SHP77 treated with DMSO at 0.1 percent for 48 hours (cell line): ENCODE data around the gene RBP3.

Source experiments
- DNase-seq: peaks from one replicate; lab custom pipeline; 2025; lab: John Stamatoyannopoulos, UW

Gene RBP3

DNA sequence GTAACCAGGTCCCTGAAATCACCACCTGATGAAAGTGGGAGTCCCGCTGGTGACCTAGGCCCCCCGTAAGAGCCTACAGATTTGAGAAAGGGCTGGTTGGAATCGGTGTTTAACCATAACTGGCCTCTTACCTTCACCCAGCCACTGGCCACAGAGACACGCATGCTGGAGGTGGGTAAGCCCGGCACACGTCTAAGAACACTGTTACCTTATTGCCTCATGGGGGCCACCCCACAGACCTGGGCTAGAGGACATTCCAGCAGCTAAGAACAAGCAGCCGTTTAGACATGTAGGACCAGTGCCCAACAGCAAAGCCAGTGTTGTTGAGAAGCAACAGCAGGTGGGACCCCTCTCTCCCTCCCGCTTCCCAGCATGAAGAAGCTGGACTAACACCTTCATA is 28.4 kb upstream of the RBP3 start:
- no peak for DNase-seq

GRCh38 chr10:47320812-47321211 is 27.4 kb upstream of the RBP3 start:
- no peak for DNase-seq

GRCh38 chr10:47321521-47322195 is 26.5 kb upstream of the RBP3 start:
- no peak for DNase-seq

GRCh38 chr10:47322300-47323061 is 25.7 kb upstream of the RBP3 start, which contains the start of gene GDF2:
GDF2 (plus strand) TSS chr10:47322454; CDS start chr10:47322669, 215 bp downstream.
- no peak for DNase-seq

- DNase-seq: no peak
Measured at GRCh38 chr10:47323087-47323486, 25.1 kb upstream of the RBP3 start.

- DNase-seq: no peak
Measured at GRCh38 chr10:47323636-47324296, 24.4 kb upstream of the RBP3 start.

GRCh38 chr10:47325303-47326291 is 22.6 kb upstream of the RBP3 start:
- DNase-seq: no peak

GRCh38 chr10:47326306-47326926 is 21.7 kb upstream of the RBP3 start:
- DNase-seq: no peak

GRCh38 chr10:47326927-47327330 is 21.2 kb upstream of the RBP3 start:
- no peak for DNase-seq

- no peak for DNase-seq
Measured at GRCh38 chr10:47329855-47330254, 18.3 kb upstream of the RBP3 start.

DNA sequence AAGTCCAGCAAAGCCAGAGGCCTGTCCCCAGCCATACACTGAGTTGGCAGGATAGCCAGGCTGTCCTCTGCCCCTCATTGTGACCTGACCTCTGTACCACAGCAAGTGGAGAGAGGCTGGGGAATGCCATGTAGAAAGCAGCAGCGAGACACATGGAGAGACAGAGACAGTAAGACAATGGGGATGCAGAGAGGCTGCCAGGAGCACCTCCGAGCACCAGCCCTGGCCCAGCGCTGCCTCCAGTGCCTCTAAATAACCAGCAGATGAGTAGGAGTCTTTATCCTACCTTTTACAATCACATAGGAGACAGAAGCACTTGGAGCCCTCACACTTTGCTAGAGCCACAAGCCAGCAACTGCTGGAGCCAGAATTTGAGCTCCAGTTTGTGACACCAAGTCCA is 17.8 kb upstream of the RBP3 start:
- DNase-seq: no peak

- DNase-seq: no peak
Measured at GRCh38 chr10:47330804-47331203, 17.4 kb upstream of the RBP3 start.

- no peak for DNase-seq
Measured at GRCh38 chr10:47331491-47331890, 16.7 kb upstream of the RBP3 start.

DNA sequence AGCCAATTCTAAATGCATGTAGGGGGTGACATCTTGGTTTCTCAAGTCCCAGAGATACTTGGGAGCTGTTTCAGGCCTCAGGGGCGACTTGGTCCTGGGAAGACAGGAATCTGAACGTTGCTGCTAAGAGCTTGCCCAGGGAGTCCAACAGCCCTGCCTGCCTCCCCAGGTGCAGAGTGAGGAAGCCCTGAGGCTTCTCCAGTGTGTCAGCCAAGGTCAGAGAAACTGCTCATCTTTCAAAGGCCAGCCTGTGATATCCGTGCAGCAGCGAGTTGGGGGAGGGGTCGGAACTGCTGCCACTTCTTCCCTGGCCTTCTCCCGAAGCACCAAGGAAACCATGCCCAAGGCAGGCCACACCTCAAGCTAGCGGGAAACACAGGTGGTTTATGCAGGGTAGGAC is 16.2 kb upstream of the RBP3 start:
- DNase-seq: no peak

DNA sequence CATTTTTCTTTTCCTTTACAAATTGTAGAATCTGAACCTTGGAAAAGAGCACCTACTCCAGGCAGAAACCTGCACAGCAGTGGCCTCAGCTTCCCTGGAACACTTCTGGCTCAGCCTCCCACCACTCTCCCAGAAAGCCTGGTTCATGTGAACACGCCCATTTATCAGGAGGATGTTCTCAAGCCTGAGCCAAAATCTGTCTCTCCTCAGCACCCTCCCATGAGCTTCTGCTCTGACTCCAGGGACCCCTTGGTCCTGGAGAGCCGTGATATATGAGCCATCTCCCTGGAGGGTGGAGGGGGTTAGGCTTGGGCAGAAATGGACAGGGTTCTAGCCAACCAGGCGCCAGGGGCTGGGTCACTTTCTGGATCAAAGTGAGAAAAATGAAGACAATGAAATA is 15.8 kb upstream of the RBP3 start:
- DNase-seq: no peak

- no peak for DNase-seq
Measured at GRCh38 chr10:47332946-47333345, 15.2 kb upstream of the RBP3 start.

GRCh38 chr10:47333532-47333931 is 14.6 kb upstream of the RBP3 start:
- DNase-seq: no peak

- DNase-seq: no peak
Measured at GRCh38 chr10:47334466-47335295, 13.5 kb upstream of the RBP3 start.

GRCh38 chr10:47335906-47336305 is 12.3 kb upstream of the RBP3 start:
- DNase-seq: no peak

DNA sequence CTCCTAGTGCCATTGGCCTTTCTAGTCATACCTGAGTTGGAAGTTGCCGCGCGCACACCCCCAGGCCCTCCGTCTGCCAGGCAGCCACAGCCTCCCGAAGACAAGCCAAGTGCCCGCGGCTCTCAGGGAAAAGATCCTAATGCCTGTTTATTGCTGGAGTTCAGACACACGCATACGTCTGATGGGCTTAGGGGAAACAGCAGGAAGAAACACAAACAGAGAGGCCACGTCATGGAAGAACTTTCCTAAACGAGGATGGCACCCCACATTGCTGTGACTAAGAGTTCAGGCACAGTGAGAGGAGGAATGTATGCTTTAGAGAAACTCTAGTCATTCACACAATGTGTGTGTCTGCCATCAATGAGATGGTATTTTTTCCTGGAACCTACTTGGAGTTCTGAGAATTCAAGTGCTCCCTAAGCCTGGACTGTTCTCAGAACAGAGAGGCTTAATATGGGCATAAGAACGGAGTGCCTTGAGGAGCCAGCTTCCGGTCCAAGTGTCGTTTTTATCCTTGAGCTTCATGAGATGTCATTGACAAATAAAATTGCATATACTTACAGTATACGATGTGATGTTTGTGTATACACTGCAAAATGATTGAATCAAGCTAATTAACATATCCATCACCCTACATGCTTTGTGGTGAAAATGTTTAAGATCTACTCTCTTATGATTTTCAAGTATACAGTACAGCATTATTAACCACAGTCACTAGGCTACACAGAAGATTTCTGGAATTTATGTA is 11.6 kb upstream of the RBP3 start:
- no peak for DNase-seq
